ENCODE measurements around the gene MRPL18. TPM values are rescaled to one million over a fixed set of nuclear protein-coding genes. Genes with fewer than 3 reads are reported as not detected.

The MRPL18 gene
- total RNA-seq, 1 donor from 2014 or later, result 45.4 TPM

GRCh38 chr6:159769470-159769869 is 20.8 kb upstream of the MRPL18 start:
- Mint-ChIP-seq H3K4me3 (ENCODE audit: unreplicated experiment) (no peak overlapping the region), H3K27ac (ENCODE audit: unreplicated experiment) (no peak overlapping the region), H3K27me3 (ENCODE audit: unreplicated experiment) (peaks cover 2% of the 10 kb centered on the region), H3K9me3 (ENCODE audit: unreplicated experiment) (peaks cover 4% of the 10 kb centered on the region), H3K4me1 (ENCODE audit: low read depth, unreplicated experiment) (peaks cover 1% of the 10 kb centered on the region), H3K36me3 (ENCODE audit: unreplicated experiment) (peaks cover 13% of the 10 kb centered on the region)
- no peak for DNase-seq
- TF ChIP-seq, protein P1, sequence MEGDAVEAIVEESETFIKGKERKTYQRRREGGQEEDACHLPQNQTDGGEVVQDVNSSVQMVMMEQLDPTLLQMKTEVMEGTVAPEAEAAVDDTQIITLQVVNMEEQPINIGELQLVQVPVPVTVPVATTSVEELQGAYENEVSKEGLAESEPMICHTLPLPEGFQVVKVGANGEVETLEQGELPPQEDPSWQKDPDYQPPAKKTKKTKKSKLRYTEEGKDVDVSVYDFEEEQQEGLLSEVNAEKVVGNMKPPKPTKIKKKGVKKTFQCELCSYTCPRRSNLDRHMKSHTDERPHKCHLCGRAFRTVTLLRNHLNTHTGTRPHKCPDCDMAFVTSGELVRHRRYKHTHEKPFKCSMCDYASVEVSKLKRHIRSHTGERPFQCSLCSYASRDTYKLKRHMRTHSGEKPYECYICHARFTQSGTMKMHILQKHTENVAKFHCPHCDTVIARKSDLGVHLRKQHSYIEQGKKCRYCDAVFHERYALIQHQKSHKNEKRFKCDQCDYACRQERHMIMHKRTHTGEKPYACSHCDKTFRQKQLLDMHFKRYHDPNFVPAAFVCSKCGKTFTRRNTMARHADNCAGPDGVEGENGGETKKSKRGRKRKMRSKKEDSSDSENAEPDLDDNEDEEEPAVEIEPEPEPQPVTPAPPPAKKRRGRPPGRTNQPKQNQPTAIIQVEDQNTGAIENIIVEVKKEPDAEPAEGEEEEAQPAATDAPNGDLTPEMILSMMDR (IDR thresholded peaks at IDR 0.05; ENCODE audit: partially characterized antibody, unreplicated experiment), result no peak

GRCh38 chr6:159772196-159772595 is 18.1 kb upstream of the MRPL18 start:
- DNase-seq, result no peak
- Mint-ChIP-seq H3K4me3 (ENCODE audit: unreplicated experiment) (no peak overlapping the region), H3K4me1 (ENCODE audit: low read depth, unreplicated experiment) (no peaks in the 10 kb centered on the region), H3K27ac (ENCODE audit: unreplicated experiment) (no peak overlapping the region), H3K36me3 (ENCODE audit: unreplicated experiment) (peaks cover 13% of the 10 kb centered on the region), H3K9me3 (ENCODE audit: unreplicated experiment) (peaks cover 4% of the 10 kb centered on the region), H3K27me3 (ENCODE audit: unreplicated experiment) (peaks cover 2% of the 10 kb centered on the region)
- TF ChIP-seq, protein P1 (IDR thresholded peaks at IDR 0.05; ENCODE audit: partially characterized antibody, unreplicated experiment), result no peak

- DNase-seq, result no peak
- no peaks in the 10 kb centered on the region for H3K36me3 Mint-ChIP-seq (ENCODE audit: unreplicated experiment)
- no peak overlapping the region for H3K4me3 Mint-ChIP-seq (ENCODE audit: unreplicated experiment)
- TF ChIP-seq, protein P1 (IDR thresholded peaks at IDR 0.05; ENCODE audit: partially characterized antibody, unreplicated experiment), result no peak
- peaks cover 1% of the 10 kb centered on the region for H3K4me1 Mint-ChIP-seq (ENCODE audit: low read depth, unreplicated experiment)
- no peak overlapping the region for H3K27ac Mint-ChIP-seq (ENCODE audit: unreplicated experiment)
- no peaks in the 10 kb centered on the region for H3K9me3 Mint-ChIP-seq (ENCODE audit: unreplicated experiment)
- no peaks in the 10 kb centered on the region for H3K27me3 Mint-ChIP-seq (ENCODE audit: unreplicated experiment)
Observed at GRCh38 chr6:159777240-159777904, 12.9 kb upstream of the MRPL18 start.

DNA sequence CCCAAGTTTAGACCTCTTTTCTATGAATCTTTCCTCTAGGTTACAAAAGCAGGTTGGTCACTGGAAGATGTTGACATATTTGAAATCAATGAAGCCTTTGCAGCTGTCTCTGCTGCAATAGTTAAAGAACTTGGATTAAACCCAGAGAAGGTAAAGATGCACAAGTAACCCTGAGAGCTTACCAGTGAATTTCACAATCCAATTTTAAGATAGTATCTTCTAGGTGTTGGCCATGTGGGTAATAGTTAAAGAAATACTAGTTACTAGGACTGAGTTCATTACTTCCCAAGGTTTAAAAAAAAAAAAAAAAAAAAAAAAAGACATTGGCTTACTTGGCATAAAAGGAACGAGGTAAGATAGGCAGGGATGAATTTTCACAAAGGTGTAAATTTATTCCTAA is 12.1 kb upstream of the MRPL18 start:
- DNase-seq, result no peak
- Mint-ChIP-seq H3K27ac (ENCODE audit: unreplicated experiment) (no peak overlapping the region), H3K36me3 (ENCODE audit: unreplicated experiment) (no peaks in the 10 kb centered on the region), H3K4me1 (ENCODE audit: low read depth, unreplicated experiment) (peaks cover 1% of the 10 kb centered on the region), H3K4me3 (ENCODE audit: unreplicated experiment) (no peak overlapping the region), H3K27me3 (ENCODE audit: unreplicated experiment) (no peaks in the 10 kb centered on the region), H3K9me3 (ENCODE audit: unreplicated experiment) (no peaks in the 10 kb centered on the region)
- TF ChIP-seq, protein P1 (IDR thresholded peaks at IDR 0.05; ENCODE audit: partially characterized antibody, unreplicated experiment), result no peak

DNA sequence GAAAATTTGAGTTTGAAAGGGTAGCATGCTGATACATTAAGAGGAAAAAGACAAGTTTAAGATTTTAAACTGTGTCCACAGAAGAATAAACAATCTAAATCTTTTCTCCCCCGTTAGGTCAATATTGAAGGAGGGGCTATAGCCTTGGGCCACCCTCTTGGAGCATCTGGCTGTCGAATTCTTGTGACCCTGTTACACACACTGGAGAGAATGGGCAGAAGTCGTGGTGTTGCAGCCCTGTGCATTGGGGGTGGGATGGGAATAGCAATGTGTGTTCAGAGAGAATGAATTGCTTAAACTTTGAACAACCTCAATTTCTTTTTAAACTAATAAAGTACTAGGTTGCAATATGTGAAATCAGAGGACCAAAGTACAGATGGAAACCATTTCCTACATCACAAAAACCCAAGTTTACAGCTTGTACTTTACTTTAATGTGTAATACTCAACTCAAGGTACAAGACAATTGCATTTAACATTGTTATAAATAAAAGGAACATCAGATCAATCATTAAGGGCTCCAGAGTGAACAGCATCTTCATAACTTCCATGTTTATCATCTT is 11.6 kb upstream of the MRPL18 start:
- H3K4me3 Mint-ChIP-seq (ENCODE audit: unreplicated experiment), result no peak overlapping the region
- H3K27ac Mint-ChIP-seq (ENCODE audit: unreplicated experiment), result no peak overlapping the region
- H3K27me3 Mint-ChIP-seq (ENCODE audit: unreplicated experiment), result no peaks in the 10 kb centered on the region
- no peak for DNase-seq
- H3K36me3 Mint-ChIP-seq (ENCODE audit: unreplicated experiment), result no peaks in the 10 kb centered on the region
- H3K9me3 Mint-ChIP-seq (ENCODE audit: unreplicated experiment), result no peaks in the 10 kb centered on the region
- H3K4me1 Mint-ChIP-seq (ENCODE audit: low read depth, unreplicated experiment), result peaks cover 1% of the 10 kb centered on the region
- TF ChIP-seq, protein P1 (IDR thresholded peaks at IDR 0.05; ENCODE audit: partially characterized antibody, unreplicated experiment), result no peak
